Hepatocyte (in vitro differentiated cells): ENCODE results near the gene ZSCAN5B. TPM values are rescaled to one million over a fixed set of nuclear protein-coding genes. Genes with fewer than 3 reads are reported as not detected.
"Not testable (repeated sequence)": the region's sequence is repeated elsewhere in the genome, so short reads cannot be mapped to it uniquely, and the experiment has no call there.

Source experiments
- DNase-seq: peaks from one replicate; pipeline ENCODE4 v3.0.0-alpha.2; 2016; ENCODE audit warnings: low spot score
- H2AFZ ChIP-seq: fragments of 200-600 bp; sonication (generic); 2 replicates; pipeline ENCODE4 v1.6.0; 2016; ENCODE audit warnings: antibody characterized with exemption, mild to moderate bottlenecking
- H3K27ac ChIP-seq: fragments of 200-600 bp; sonication (generic); 2 replicates; pipeline ENCODE4 v1.5.1; 2016; ENCODE audit warnings: mild to moderate bottlenecking
- H3K27me3 ChIP-seq: fragments of 200-600 bp; sonication (generic); 2 replicates; pipeline ENCODE4 v1.6.1; 2016
- H3K36me3 ChIP-seq: fragments of 200-600 bp; sonication (generic); replicated peaks from 2 replicates; pipeline ENCODE4 v1.5.1; 2016; ENCODE audit warnings: low read depth; ENCODE audit not compliant: insufficient read depth
- H3K4me1 ChIP-seq: fragments of 200-600 bp; sonication (generic); 2 replicates; pipeline ENCODE4 v1.5.1; 2016; ENCODE audit warnings: mild to moderate bottlenecking, moderate library complexity; ENCODE audit not compliant: insufficient read depth
- H3K4me2 ChIP-seq: fragments of 200-600 bp; sonication (generic); 2 replicates; pipeline ENCODE4 v1.6.0; 2016
- H3K4me3 ChIP-seq: fragments of 200-600 bp; sonication (generic); 2 replicates; pipeline ENCODE4 v1.5.1; 2016; ENCODE audit warnings: mild to moderate bottlenecking
- H3K79me2 ChIP-seq: fragments of 200-600 bp; sonication (generic); 2 replicates; pipeline ENCODE4 v1.6.0; 2017; ENCODE audit warnings: mild to moderate bottlenecking
- H3K9me2 ChIP-seq: fragments of 200-600 bp; sonication (generic); replicated peaks from 2 replicates; pipeline ENCODE4 v1.6.0; 2017; ENCODE audit warnings: mild to moderate bottlenecking; ENCODE audit not compliant: insufficient read depth
- H3K9me3 ChIP-seq: fragments of 200-600 bp; sonication (generic); 2 replicates; pipeline ENCODE4 v1.5.1; 2016; ENCODE audit warnings: low read depth, mild to moderate bottlenecking
- H4K20me1 ChIP-seq: fragments of 200-600 bp; sonication (generic); 2 replicates; pipeline ENCODE4 v1.6.0; 2016; ENCODE audit warnings: mild to moderate bottlenecking; ENCODE audit not compliant: insufficient read depth, poor library complexity, severe bottlenecking
- EZH2 ChIP-seq: fragments of 200-600 bp; sonication (generic); IDR thresholded peaks from 2 replicates; pipeline ENCODE4 v1.6.1; 2016; ENCODE audit warnings: antibody characterized with exemption, mild to moderate bottlenecking, borderline replicate concordance
- EZH2phosphoT487 ChIP-seq: fragments of 200-600 bp; sonication (generic); IDR thresholded peaks from one replicate; pipeline ENCODE4 v1.6.1; 2018; ENCODE audit warnings: antibody characterized with exemption, mild to moderate bottlenecking, low read depth, moderate library complexity; ENCODE audit not compliant: unreplicated experiment, severe bottlenecking
- WGBS: methylation state at CpG from one replicate; pipeline ENCODE4 v1.1.6; 2016; ENCODE audit warnings: low lambda C conversion rate; ENCODE audit errors: missing lambda C conversion rate; 5-methylcytosine and 5-hydroxymethylcytosine counted together
- polyA plus RNA-seq: library from polyadenylated mRNA; unstranded; fragments of >200 nt; fragmentation: Nextera tagmentation; extraction: Ambion mirVana; gene quantifications from 2 replicates; pipeline ENCODE4 v1.2.1, GENCODE V29; 2016
- total RNA-seq: library from RNA; depleted of rRNA; stranded (reverse); fragments of >200 nt; gene quantifications from 2 replicates; pipeline ENCODE4 v1.2.3, GENCODE V29; 2014
- TF ChIP-seq, protein P1 (sequence below): fragments of 200-600 bp; sonication (generic); IDR thresholded peaks from 2 replicates; pipeline ENCODE4 v1.5.1; 2016; ENCODE audit warnings: antibody characterized with exemption, mild to moderate bottlenecking; ENCODE audit not compliant: poor library complexity

The ZSCAN5B gene
- total and polyA plus RNA-seq, 2 experiments from 2014 or later: not detected

DNA sequence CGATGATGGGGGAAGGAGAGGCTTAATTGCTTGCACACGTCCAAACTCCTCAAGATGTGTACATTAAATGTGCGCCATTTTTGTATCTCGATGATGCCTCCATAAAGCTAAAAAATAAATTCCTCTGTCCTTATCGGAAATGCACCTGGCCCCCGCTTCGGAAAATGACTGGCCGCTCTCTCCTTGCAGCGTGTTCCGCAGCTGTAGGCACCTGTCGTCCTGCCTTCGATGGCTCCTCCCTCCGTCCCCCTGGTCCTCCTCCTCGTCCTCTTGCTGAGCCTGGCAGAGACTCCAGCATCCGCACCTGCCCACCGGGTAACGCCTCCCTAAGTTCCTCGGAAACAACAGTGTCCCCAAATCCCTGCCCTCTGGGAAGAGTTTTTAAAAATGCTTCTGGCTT is 20.7 kb downstream of the ZSCAN5B start:
- Histone ChIP-seq H3K9me3 (no peaks in the 10 kb centered on the region), H3K4me3 (no peak overlapping the region), H3K4me2 (no peak overlapping the region), H3K27me3 (peaks cover 8% of the 10 kb centered on the region), H3K4me1 (no peaks in the 10 kb centered on the region), H3K36me3 (no peaks in the 10 kb centered on the region), H3K27ac (no peak overlapping the region), H2AFZ (no peak overlapping the region), H4K20me1 (no peaks in the 10 kb centered on the region), H3K9me2 (no peaks in the 10 kb centered on the region), H3K79me2 (no peaks in the 10 kb centered on the region)
- 90% methylated on average over 18 of the region's 18 CpGs for WGBS
- TF ChIP-seq, protein P1, sequence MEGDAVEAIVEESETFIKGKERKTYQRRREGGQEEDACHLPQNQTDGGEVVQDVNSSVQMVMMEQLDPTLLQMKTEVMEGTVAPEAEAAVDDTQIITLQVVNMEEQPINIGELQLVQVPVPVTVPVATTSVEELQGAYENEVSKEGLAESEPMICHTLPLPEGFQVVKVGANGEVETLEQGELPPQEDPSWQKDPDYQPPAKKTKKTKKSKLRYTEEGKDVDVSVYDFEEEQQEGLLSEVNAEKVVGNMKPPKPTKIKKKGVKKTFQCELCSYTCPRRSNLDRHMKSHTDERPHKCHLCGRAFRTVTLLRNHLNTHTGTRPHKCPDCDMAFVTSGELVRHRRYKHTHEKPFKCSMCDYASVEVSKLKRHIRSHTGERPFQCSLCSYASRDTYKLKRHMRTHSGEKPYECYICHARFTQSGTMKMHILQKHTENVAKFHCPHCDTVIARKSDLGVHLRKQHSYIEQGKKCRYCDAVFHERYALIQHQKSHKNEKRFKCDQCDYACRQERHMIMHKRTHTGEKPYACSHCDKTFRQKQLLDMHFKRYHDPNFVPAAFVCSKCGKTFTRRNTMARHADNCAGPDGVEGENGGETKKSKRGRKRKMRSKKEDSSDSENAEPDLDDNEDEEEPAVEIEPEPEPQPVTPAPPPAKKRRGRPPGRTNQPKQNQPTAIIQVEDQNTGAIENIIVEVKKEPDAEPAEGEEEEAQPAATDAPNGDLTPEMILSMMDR: no peak
- TF ChIP-seq EZH2phosphoT487: no peak
- no peak for DNase-seq

DNA sequence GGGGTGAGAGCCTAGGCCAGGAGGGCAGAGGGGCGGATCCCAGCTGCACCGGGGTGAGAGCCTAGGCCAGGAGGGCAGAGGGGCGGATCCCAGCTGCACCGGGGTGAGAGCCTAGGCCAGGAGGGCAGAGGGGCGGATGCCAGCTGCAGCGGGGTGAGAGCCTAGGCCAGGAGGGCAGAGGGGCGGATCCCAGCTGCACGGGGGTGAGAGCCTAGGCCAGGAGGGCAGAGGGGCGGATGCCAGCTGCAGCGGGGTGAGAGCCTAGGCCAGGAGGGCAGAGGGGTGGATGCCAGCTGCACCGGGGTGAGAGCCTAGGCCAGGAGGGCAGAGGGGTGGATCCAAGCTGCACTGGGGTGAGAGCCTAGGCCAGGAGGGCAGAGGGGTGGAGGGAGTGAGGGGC is 21.3 kb downstream of the ZSCAN5B start:
- not testable (repeated sequence) for H2AFZ ChIP-seq, DNase-seq, H3K9me2 ChIP-seq, H3K4me2 ChIP-seq, H3K9me3 ChIP-seq, H4K20me1 ChIP-seq, H3K27ac ChIP-seq, H3K27me3 ChIP-seq, H3K4me3 ChIP-seq, H3K36me3 ChIP-seq, H3K4me1 ChIP-seq, H3K79me2 ChIP-seq
- WGBS: no CpG with 5 or more reads among the region's 11 CpGs

DNA sequence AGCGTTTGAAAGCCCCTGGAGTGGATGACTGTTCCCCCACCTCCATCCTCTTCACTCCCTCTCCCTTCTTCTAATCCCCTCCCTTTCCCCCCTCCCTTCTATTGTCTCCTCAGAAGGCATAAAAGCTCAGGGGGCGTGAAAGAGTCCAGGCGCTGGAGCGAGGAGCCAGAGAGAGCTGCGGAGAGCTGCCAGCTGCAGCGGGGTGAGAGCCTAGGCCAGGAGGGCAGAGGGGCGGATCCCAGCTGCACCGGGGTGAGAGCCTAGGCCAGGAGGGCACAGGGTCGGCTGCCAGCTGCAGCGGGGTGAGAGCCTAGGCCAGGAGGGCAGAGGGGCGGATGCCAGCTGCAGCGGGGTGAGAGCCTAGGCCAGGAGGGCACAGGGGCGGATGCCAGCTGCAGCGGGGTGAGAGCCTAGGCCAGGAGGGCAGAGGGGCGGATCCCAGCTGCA is 21.7 kb downstream of the ZSCAN5B start, which contains the start of gene GALP:
GALP (plus strand) TSS at position 148 of the 447 bp plus-strand sequence. CDS start 1,101 bp downstream, outside the sequence.
- H3K27ac ChIP-seq, H3K9me2 ChIP-seq, H3K79me2 ChIP-seq, H3K36me3 ChIP-seq, H2AFZ ChIP-seq, H3K4me2 ChIP-seq, H4K20me1 ChIP-seq, DNase-seq, H3K9me3 ChIP-seq, H3K4me3 ChIP-seq, H3K27me3 ChIP-seq, H3K4me1 ChIP-seq: not testable (repeated sequence)
- WGBS: 59% methylated on average over 10 of the region's 15 CpGs

DNA sequence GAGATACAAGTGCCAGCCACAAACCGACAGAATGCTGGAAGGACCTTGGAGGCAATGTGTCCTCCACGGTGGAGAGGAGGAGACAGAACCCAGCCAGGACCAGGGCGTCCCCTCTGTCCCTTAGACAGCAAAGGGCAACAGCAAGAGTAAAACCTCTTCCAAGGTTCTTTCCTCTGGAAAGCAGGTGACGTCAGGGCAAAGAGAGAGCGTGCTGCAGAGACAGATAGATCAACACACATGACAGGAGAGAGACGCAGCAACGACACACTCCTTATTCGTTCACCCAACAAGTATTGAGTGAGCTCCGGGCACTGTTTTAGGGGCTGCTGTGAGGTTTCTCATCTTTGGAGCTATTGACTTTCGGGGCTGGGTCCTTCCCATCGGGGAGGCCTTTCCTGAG is 23.0 kb downstream of the ZSCAN5B start:
- H3K9me3 ChIP-seq: no peaks in the 10 kb centered on the region
- no peak overlapping the region for H3K27ac ChIP-seq
- no peak for TF ChIP-seq EZH2phosphoT487
- no peak for TF ChIP-seq EZH2
- TF ChIP-seq, protein P1: no peak
- H4K20me1 ChIP-seq: no peaks in the 10 kb centered on the region
- no peaks in the 10 kb centered on the region for H3K9me2 ChIP-seq
- H2AFZ ChIP-seq: no peak overlapping the region
- H3K36me3 ChIP-seq: no peaks in the 10 kb centered on the region
- H3K79me2 ChIP-seq: no peaks in the 10 kb centered on the region
- WGBS: 58% methylated on average over 11 of the region's 11 CpGs
- no peak overlapping the region for H3K4me2 ChIP-seq
- H3K4me1 ChIP-seq: no peaks in the 10 kb centered on the region
- DNase-seq: no peak
- H3K4me3 ChIP-seq: no peak overlapping the region
- peaks cover 8% of the 10 kb centered on the region for H3K27me3 ChIP-seq
